Stimulated activated CD4-positive, alpha-beta T cell treated with anti-CD3 and anti-CD28 coated beads, Interleukin-4, amount 100 ng/mL, for 24 hours (primary cell): ENCODE results near the gene TCERG1L.
"Not testable (repeated sequence)": the region's sequence is repeated elsewhere in the genome, so short reads cannot be mapped to it uniquely, and the experiment has no call there.

Experiments
- DNase-seq: peaks from one replicate; pipeline ENCODE4 v3.0.0-alpha.2; 2020

Gene TCERG1L

DNA sequence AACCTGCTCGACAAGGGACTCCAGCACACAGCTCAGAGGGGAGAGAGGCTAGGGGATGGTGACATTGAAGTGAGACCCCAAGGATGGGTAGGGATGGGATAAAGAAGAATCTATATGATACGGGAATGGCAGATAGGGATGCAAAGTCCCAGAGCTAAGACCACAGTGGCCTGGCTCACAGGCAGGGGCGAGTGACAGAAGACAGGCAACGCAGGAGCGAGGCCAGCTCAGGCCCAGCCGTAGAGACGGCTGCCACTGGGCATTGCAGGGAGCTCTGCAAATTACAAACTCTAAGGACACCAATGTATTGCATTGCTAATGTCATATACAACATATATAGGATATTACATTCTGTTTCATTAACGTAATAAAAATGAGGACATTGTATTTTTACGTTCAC lies 131.4 kb downstream of the TCERG1L start:
- no peak for DNase-seq

DNA sequence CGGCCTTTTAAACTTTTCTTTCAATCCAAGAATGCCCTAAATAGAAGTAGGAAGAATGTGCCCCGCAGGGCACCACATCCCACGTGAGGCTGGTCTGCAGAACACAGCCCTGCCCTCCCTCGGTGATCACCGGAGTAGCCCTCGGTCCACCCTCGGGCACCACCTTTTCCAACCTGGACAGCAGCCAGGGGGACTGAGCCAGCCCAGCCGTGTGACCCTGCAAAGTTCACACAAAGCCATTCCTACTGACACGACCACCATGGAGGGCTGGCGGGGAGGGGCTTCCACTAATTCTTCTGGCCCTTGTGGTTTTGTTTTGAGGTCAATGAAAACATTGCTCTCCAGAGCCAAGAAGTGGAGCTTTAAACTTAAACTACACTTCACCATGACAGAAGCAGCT lies 132.2 kb downstream of the TCERG1L start:
- no peak for DNase-seq

DNA sequence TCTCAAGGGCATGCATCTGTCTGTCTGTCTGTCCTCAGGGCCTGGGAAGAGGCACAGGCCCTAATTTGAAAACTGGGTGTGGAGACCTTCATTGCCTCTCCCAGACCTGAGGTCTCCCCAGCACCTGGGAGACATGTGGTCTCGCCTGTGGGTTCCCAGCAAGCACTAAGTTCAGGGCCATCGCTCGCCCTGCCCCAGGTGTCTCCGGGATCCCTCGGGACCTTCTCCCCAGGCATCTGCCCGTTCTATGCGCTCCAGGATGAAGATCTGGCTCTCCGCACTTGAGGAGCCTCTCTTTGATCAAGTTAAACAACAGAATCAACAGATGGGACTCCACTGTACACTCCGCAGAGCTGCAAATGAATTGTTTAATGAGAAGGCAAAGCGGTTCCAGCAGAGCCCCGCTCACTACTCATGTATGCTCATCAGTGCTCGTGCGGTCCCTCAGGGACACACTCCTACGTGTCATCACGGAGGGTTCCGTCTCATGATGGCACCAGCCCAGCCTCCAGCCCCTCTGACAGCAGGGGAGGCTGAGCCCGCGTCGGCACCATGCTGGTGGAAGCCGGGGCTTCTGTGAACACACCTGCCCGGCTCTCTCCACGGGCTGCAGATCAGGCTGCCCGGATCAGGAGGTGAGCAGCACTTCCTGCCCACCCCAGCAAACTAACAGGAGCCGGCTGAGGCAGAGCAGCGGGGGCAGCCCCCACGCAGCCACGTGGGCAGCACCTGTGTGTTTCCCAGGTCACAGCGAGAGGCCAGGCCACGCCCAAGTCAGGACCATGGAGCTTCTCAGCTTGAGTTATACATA lies 132.8 kb downstream of the TCERG1L start:
- no peak for DNase-seq

- DNase-seq = no peak
Measured at GRCh38 chr10:131177431-131178327, 133.8 kb downstream of the TCERG1L start.

DNA sequence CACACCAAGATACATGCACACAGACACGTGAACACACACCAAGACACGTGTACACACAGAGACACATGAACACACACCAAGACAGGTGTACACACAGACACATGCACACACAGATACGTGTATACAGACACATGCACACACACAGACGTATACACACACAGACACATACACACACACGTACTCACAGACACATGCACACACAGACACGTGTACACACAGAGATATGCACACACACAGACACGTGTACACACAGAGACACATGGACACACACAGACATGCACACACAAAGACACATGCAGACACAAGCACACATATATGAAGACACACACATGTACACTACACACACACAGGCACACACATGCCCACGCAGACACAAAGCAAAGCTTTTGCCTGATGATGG lies 134.6 kb downstream of the TCERG1L start:
- DNase-seq = no peak

DNA sequence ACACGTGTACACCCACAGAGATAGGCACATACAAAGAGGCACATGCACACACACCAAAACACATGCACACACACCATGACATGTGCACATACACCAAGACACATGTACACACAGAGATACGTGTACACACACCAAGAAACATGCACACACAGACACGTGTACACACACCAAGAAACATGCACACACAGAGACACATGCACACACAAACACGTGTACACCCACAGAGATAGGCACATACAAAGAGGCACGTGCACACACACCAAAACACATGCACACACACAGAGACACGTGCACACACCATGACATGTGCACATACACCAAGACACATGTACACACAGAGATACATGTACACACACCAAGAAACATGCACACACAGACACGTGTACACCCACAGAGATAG lies 135.2 kb downstream of the TCERG1L start:
- not testable (repeated sequence) for DNase-seq

DNA sequence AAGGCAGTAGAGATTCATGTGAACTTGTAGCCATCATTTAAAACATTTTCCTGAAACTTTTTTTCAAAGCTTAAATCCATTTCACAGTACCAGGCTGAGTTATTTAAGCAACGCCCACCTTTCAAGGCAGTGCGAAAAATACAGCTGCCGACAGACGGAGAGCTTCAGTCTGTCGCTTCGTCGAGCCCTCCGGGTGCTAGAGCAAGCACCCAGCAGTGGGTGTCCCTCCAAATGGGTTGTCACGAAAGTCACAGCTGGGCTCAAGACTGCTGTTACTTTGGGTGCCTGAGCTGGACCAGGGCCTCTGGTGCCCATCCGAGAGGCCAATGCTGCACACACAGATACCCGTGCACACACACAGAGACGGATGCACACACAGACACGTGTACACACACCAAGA lies 135.6 kb downstream of the TCERG1L start:
- no peak for DNase-seq

GRCh38 chr10:131174651-131175540 lies 136.6 kb downstream of the TCERG1L start:
- no peak for DNase-seq

GRCh38 chr10:131174211-131174565 lies 137.3 kb downstream of the TCERG1L start:
- no peak for DNase-seq

- DNase-seq = no peak
Measured at GRCh38 chr10:131173484-131174210, 137.9 kb downstream of the TCERG1L start.

DNA sequence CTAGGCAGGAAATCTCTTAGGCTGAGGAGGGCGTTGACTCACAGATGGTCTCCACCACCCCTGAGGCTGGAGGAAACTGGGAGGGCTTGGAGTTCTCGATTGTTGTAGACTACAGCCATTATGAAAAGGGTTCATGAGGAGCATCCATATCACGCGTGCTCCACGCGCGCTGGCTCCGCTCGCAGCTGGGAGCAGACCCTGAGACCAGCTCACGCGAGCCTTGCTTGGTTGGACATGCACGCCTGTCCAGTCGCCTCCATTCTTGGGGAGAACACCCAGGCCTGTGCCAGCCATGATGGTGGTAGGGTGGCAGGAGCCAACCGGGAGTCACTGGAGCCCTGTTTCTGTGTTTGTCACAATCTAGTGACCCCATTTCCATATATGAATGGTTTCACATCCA lies 139.1 kb downstream of the TCERG1L start:
- DNase-seq = no peak

- DNase-seq = no peak
Measured at GRCh38 chr10:131169146-131169545, 142.4 kb downstream of the TCERG1L start.

DNA sequence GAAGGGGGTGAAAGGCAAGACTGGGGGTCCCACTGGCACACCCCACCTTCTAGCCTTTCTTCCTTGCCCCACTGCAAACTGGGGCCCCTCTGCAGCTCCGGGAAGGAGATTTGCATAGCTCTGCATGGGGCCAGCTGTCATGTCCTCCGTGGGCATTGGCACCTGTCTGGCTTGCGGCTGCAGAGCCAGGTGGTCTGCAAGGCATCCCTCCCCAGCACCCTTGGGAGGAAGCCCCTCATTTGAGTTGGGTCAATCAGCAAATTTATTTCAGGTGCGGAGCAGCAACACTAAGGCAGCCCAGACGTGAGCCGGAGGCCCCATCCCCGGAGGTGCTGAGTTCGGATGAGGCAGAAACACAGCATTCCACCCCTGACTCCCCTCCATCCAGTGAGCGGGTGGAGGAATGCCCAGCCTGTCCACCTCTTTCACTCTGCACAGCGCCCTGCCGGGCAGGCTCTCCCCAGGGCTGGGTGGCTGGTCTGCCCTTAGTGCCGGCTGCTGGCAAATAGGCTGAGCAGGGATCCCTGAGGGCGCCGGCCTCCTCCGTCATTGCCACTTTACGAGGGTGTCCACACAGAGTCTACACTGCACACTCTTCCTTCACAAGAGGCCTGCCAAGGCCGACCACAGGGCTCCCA lies 143.2 kb downstream of the TCERG1L start:
- no peak for DNase-seq

DNA sequence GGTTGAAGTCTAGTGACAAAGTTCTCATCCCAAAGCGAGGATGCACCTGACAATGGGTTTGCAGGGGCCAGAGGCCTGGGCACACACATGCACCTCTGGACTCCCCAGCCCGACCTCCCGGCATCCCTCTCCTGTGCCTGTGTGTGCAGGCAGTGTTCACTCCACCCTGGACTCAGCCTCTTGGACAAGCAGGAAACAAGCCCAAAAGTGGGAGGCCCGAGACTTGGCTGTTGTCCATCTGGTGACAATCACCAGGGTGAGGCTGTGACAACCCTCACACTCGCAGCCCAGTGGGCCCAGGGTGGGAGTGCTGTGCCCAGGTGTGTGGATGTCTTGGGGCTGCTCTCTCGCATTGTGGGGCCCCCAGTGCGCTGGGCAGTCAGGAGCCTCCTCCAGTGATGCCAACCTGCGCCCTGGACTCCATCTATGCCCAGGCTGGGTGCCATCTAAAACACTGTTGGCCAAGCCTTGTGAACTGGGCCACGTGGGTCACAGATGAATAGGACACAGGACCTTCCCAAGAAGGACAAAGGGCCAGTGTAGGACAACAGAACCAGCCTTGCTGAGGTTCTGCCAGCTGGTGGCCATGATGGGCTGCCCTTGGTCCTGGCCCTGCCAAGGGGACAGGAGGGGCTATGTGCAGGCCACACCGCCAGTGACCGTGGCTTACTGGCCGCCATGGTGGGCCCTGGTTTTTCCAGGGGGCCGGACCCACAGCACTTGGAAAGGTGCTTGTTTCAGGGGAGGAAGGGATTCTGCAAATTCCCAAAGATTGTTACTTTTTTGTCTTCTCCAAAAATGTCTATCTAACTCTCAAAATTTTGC lies 144.3 kb downstream of the TCERG1L start:
- no peak for DNase-seq

- no peak for DNase-seq
Measured at GRCh38 chr10:131166486-131166885, 145.0 kb downstream of the TCERG1L start.

DNA sequence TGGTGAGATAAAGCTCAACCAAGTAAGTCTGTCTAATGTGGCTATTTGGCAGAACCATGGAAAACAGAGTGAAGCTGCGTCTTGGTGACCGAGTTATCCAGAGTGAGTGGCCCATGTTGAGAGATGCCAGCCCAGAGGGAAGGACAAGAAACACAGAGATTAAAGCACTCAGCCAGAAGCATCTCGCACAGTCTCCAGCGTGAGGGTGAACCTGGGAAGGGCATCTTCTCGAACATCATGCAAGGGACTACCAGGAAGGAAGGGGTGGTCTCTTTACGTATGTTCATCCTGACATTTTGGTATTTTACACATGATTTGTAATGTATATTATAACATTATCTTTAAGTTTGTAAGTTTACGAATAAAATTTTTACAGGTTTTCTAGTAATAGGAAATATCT lies 146.4 kb downstream of the TCERG1L start:
- DNase-seq = no peak

DNA sequence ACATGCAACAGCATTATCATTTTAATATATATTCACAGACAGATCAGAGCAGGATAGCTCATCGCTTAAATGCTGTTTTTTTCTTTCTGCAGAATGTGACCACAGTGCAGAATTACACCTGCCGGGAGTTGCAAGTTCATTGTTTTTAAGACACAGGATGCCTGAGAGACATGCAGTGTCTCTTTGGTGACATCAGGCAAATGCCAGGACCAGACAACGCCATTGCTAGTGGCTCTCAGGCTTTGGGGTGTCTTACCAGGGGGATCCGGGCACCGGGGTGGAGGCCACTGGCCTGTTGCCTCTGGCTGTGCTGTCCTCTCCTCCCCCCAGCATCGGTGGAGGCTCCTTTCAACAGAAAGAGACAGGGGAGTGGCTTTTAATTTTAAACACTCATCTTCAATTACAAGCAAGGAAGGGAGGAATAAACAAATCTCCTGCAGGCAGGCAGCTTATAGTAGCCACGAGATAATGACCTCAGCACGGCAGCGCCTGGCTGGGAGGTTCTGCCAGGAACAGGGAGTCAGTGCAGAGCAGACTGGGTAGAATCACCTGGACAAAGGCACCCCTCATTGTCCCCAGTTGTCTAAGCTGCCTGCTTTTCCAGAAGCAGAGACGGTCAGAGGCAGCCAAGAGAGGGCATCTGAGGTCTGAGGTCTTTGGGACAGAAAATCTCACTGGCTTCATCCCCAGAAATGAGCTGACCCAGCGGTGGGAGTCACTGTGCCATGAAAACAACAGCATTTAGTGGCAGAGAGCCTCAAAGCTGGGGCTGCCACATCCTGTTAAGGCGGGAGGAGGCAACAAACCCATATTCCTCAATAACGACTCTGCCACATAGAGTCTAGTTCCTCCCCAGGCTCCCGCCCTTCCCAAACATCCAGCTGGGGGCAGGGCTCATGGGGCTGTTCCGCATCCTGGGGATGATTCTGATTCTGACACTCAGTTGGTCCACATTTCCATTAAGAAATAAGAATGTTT lies 148.4 kb downstream of the TCERG1L start:
- DNase-seq = no peak

DNA sequence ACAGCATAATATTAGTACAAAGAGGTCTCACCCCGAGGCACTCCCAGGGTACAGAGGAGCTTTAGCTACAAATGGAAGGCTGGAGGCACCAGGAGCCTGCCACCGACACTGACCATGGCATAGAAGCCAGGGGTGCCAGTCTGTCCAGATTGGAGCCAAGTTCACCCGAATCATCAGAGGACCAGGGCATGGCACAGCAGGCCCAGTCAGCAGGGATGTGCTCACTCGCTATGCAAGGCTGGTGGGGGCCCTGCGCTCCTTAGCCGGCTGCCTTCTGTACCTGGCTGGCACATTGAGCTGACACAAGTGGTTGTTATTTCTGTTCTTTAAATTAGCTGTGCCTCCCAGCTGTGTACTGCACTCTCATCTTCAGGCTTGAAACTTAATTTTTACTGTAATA lies 149.3 kb downstream of the TCERG1L start:
- no peak for DNase-seq

GRCh38 chr10:131161087-131161486 lies 150.4 kb downstream of the TCERG1L start:
- no peak for DNase-seq
